CD4-positive, alpha-beta T cell (primary cell): ENCODE measurements around the gene NFILZ. TPM values are rescaled to one million over a fixed set of nuclear protein-coding genes. Genes with fewer than 3 reads are reported as not detected.

Experiments
- ATAC-seq: fragments of 200-7000 bp; cut with Tn5 transposase; one replicate; pipeline ENCODE4 v1.10.0; 2022; ENCODE audit warnings: mild to moderate bottlenecking; ENCODE audit not compliant: poor library complexity
- CTCF ChIA-PET: fragments of 350-600 bp; sonication (Branson Sonifier 250); formaldehyde crosslinking; loops from one replicate; lab custom pipeline; 2021; ENCODE audit warnings: antibody characterized with exemption, inconsistent platforms; lab: Charles Lee
- POLR2A ChIA-PET: fragments of 350-600 bp; sonication (Branson Sonifier 250); formaldehyde crosslinking; loops from one replicate; lab custom pipeline; 2021; ENCODE audit warnings: antibody characterized with exemption, inconsistent platforms; lab: Charles Lee
- DNase-seq, 14 experiments: peaks; one replicate each; pipeline ENCODE4 v3.0.0-alpha.2; 2013 to 2020; ENCODE audit warnings: mixed read lengths in 2 of 14
- H3K27ac ChIP-seq, 2 donors: one replicate each; pipeline versions ENCODE4 v1.5.1 to v1.7.0; 2013; ENCODE audit warnings: low read length in 2 of 2, low read depth in 1 of 2, mild to moderate bottlenecking in 1 of 2
- H3K27me3 ChIP-seq, 2 experiments: 1 replicate in 1 of 2; 2 replicates in 1 of 2; pipeline versions ENCODE4 v1.6.1 to v1.7.0; 2013; ENCODE audit warnings: low read length in 2 of 2, control low read depth in 1 of 2, mild to moderate bottlenecking in 1 of 2, moderate library complexity in 1 of 2; ENCODE audit not compliant: insufficient read depth in 2 of 2, control insufficient read depth in 1 of 2
- H3K36me3 ChIP-seq: one replicate; pipeline ENCODE4 v1.6.1; 2013; ENCODE audit warnings: low read length, control low read depth; ENCODE audit not compliant: insufficient read depth
- H3K4me1 ChIP-seq: one replicate; pipeline ENCODE4 v1.6.1; 2013; ENCODE audit warnings: low read length, control low read depth; ENCODE audit not compliant: insufficient read depth
- H3K4me3 ChIP-seq: one replicate; pipeline ENCODE4 v1.5.1; 2013; ENCODE audit warnings: mild to moderate bottlenecking, low read length, moderate library complexity
- H3K9me3 ChIP-seq, 2 experiments: 1 replicate in 1 of 2; 2 replicates in 1 of 2; pipeline versions ENCODE4 v1.6.1 to v1.7.0; 2013; ENCODE audit warnings: low read length in 2 of 2, mild to moderate bottlenecking in 2 of 2, control low read depth in 1 of 2, moderate library complexity in 1 of 2; ENCODE audit not compliant: control insufficient read depth in 1 of 2, insufficient read depth in 1 of 2
- H3K27ac Mint-ChIP-seq: one replicate; pipeline ENCODE4 v1.8.0; 2020; ENCODE audit warnings: mixed read lengths
- H3K27me3 Mint-ChIP-seq: one replicate; pipeline ENCODE4 v1.8.0; 2021; ENCODE audit warnings: mixed read lengths
- H3K36me3 Mint-ChIP-seq: one replicate; pipeline ENCODE4 v1.8.0; 2021; ENCODE audit warnings: low read depth, mixed read lengths
- H3K4me1 Mint-ChIP-seq: one replicate; pipeline ENCODE4 v1.8.0; 2021; ENCODE audit warnings: low read depth, mixed read lengths
- H3K4me3 Mint-ChIP-seq: one replicate; pipeline ENCODE4 v1.8.0; 2020; ENCODE audit warnings: mild to moderate bottlenecking, mixed read lengths
- H3K9me3 Mint-ChIP-seq: one replicate; pipeline ENCODE4 v1.8.0; 2020; ENCODE audit warnings: mixed read lengths
- intact Hi-C, 2 experiments: fragments of 100-400 bp; cut with DNase I in 1 of 2; cut with micrococcal nuclease in 1 of 2; formaldehyde crosslinking; loops; one replicate each; pipeline versions ENCODE4 v1.15.1 to v1.9.0; 2023 to 2025; cut with DNase I, micrococcal nuclease
- total RNA-seq, 174 experiments: library from RNA in 2 of 174; stranded (reverse) in 2 of 174; gene quantifications; one replicate each; pipeline ENCODE4 v1.2.3 and lab custom pipeline; 2021 to 2026
- TF ChIP-seq, protein P1 (sequence below): fragments of 200-600 bp; IDR thresholded peaks from one replicate; pipeline ENCODE4 v1.8.0; 2022; ENCODE audit warnings: antibody characterized with exemption, mild to moderate bottlenecking

The NFILZ gene
- total RNA-seq, 2 experiments from 2014 or later = not detected

DNA sequence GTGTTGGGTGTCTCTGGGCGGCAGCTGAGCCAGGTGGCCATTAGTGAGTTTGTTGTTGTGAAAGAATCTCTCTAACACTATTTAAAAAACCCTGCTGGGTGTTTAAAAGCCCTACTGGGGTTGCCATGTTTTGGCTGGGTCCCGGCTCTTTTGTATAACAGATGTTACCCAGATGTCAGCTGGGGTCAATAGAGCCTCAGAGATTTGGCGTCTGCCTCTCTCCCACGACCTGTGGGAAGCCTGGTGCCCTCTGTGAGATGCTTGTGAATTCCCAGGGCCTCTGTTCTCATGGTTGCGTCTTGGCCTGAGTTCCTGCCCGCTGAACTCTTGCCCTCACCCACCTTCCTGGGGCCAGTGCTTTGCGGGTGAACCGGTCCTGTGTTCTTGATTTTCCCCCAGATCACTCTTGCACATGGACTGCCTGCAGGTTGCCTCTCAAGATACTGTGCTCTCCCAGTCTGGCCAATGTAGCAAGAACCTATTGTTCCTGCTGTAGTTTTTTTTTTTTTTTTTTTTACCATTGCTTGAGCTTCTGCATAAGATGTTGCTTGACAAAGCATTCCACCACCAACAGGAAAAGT lies 9.5 kb downstream of the NFILZ start:
- intact Hi-C loops = loop anchor here (5.0 kb wide), 1 partner anchor 228 kb away; the partner anchor contains the start of gene MARCHF2 (in 2 of the 2)
- DNase-seq = no peak
- ChIA-PET POLR2A (no interaction called here), CTCF (no interaction called here)
- H3K4me3 Mint-ChIP-seq = no peak overlapping the region
- Histone ChIP-seq H3K36me3 (no peaks in the 10 kb centered on the region), H3K4me1 (peaks cover 11% of the 10 kb centered on the region), H3K27me3 (peaks cover 0 to 7% of the 10 kb centered on the region in 2 experiments), H3K9me3 (no peaks in the 10 kb centered on the region), H3K27ac (no peak overlapping the region), H3K4me3 (no peak overlapping the region)
- ATAC-seq = no peak
- H3K9me3 Mint-ChIP-seq = no peaks in the 10 kb centered on the region
- H3K36me3 Mint-ChIP-seq = no peaks in the 10 kb centered on the region
- TF ChIP-seq, protein P1, sequence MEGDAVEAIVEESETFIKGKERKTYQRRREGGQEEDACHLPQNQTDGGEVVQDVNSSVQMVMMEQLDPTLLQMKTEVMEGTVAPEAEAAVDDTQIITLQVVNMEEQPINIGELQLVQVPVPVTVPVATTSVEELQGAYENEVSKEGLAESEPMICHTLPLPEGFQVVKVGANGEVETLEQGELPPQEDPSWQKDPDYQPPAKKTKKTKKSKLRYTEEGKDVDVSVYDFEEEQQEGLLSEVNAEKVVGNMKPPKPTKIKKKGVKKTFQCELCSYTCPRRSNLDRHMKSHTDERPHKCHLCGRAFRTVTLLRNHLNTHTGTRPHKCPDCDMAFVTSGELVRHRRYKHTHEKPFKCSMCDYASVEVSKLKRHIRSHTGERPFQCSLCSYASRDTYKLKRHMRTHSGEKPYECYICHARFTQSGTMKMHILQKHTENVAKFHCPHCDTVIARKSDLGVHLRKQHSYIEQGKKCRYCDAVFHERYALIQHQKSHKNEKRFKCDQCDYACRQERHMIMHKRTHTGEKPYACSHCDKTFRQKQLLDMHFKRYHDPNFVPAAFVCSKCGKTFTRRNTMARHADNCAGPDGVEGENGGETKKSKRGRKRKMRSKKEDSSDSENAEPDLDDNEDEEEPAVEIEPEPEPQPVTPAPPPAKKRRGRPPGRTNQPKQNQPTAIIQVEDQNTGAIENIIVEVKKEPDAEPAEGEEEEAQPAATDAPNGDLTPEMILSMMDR = no peak
- no peak overlapping the region for H3K27ac Mint-ChIP-seq
- no peaks in the 10 kb centered on the region for H3K4me1 Mint-ChIP-seq
- H3K27me3 Mint-ChIP-seq = peaks cover 39% of the 10 kb centered on the region

DNA sequence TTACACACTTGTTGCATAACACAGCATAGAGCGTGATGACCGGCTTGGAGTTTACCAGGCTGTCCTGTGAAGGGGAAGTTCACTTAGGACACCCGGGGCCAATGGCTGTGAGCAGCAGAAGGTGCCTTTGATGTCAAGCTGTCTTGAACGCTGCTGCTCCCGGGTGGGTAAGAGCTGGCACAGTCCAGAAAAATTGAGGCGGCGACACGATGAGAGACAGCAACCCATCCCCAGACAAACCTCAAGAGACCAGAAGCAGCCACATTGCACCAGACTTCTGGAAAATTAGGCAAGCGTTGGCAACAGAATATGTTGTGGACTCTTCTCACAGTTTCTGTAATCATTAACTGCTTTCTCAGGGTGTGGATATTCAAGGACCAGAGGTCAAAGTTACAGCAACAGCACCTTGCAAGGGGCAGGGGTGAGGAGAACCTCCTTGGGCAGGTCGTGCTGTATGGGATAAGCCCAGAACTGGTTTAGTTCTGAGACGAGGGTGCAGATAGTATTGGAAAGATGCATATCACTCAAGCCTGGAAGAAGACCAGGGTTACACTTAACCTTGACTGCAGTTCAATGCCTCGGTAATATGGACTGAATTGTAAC lies 10.1 kb downstream of the NFILZ start:
- ChIA-PET POLR2A (no interaction called here), CTCF (interaction anchor here (5.0 kb wide), 1 partner anchor 60 kb away, joined by 21 read pairs; no protein-coding TSS in a partner anchor)
- H3K36me3 Mint-ChIP-seq = no peaks in the 10 kb centered on the region
- TF ChIP-seq, protein P1 = no peak
- H3K27me3 Mint-ChIP-seq = peaks cover 39% of the 10 kb centered on the region
- H3K4me1 Mint-ChIP-seq = no peaks in the 10 kb centered on the region
- H3K36me3 ChIP-seq = no peaks in the 10 kb centered on the region
- no peak overlapping the region for H3K4me3 Mint-ChIP-seq
- no peaks in the 10 kb centered on the region for H3K9me3 Mint-ChIP-seq
- peak in 3 of 14 experiments; percentile 29 to 71 (median 63) for DNase-seq
- no peaks in the 10 kb centered on the region for H3K9me3 ChIP-seq
- intact Hi-C loops = loop anchor here (5.0 kb wide), 1 partner anchor 228 kb away; the partner anchor contains the start of gene MARCHF2 (in 2 of the 2)
- peaks cover 11% of the 10 kb centered on the region for H3K4me1 ChIP-seq
- peaks cover 0 to 7% of the 10 kb centered on the region in 2 experiments for H3K27me3 ChIP-seq
- no peak overlapping the region for H3K27ac Mint-ChIP-seq
- H3K27ac ChIP-seq = no peak overlapping the region
- ATAC-seq = no peak
- H3K4me3 ChIP-seq = no peak overlapping the region

DNA sequence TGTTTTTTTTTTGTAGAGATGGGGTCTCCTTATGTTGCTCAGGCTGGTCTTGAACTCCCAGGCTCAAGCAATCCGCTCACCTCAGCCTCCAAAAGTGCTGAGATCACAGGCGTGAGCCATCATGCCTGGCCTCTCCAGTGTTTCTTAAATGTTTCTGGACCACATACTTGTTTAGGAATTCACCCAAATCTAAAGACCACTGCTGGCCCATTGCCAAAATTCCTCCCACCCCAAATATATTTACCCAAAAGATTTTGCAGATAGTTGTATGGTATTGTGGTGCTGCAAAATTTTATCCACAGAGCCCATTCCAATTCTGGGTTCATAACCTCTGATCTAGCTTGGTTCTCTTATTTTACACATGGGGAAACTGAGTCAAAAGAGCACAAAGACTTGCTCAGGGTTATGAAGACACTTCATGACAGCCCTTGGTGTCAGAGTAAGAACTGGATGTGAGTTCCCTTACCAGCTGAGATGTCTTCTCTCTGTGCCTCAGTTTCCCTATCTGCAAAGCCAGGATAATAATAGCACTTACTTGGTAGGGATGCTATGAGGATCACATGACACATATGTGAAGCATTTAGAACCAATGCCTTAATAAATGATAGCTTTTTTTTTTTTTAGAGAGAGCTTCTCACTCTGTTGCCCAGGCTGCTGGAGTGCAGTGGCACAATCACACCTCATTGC lies 10.9 kb downstream of the NFILZ start:
- no peak for DNase-seq
- TF ChIP-seq, protein P1 = no peak
- peaks cover 11% of the 10 kb centered on the region for H3K4me1 ChIP-seq
- ChIA-PET POLR2A (interaction anchor here (1.0 to 1.3 kb wide), 5 partner anchors 24 to 298 kb away, joined by 3 to 6 read pairs (median 4); no protein-coding TSS in a partner anchor), CTCF (interaction anchor here (0.7 to 5.0 kb wide), 9 partner anchors 9 to 287 kb away, joined by 3 to 21 read pairs (median 5); no protein-coding TSS in a partner anchor)
- peaks cover 0 to 7% of the 10 kb centered on the region in 2 experiments for H3K27me3 ChIP-seq
- H3K27ac ChIP-seq = no peak overlapping the region
- Mint-ChIP-seq H3K36me3 (no peaks in the 10 kb centered on the region), H3K4me3 (no peak overlapping the region), H3K4me1 (no peaks in the 10 kb centered on the region), H3K27ac (no peak overlapping the region), H3K27me3 (peaks cover 39% of the 10 kb centered on the region), H3K9me3 (no peaks in the 10 kb centered on the region)
- intact Hi-C loops = loop anchor here (5.0 kb wide), 1 partner anchor 229 kb away; the partner anchor contains the start of gene MARCHF2 (in 2 of the 2)
- no peak overlapping the region for H3K4me3 ChIP-seq
- H3K36me3 ChIP-seq = no peaks in the 10 kb centered on the region
- no peak for ATAC-seq
- H3K9me3 ChIP-seq = no peaks in the 10 kb centered on the region
